Memory B cell (primary cell): ENCODE results near the gene RAB22A.

Source experiments
- ATAC-seq: fragments of 150-1000 bp; cut with Tn5 transposase; 2 replicates; pipeline ENCODE4 v1.10.0; 2021; ENCODE audit warnings: low read depth, mild to moderate bottlenecking, moderate library complexity
- DNase-seq, 2 donors: peaks; one replicate each; pipeline ENCODE4 v3.0.0; 2022; ENCODE audit warnings: low spot score in 2 of 2
- H3K27ac Mint-ChIP-seq: one replicate; pipeline ENCODE4 v1.8.0; 2022; ENCODE audit warnings: mild to moderate bottlenecking, moderate library complexity, mixed read lengths
- H3K27me3 Mint-ChIP-seq: one replicate; pipeline ENCODE4 v1.8.0; 2022; ENCODE audit warnings: mixed read lengths
- H3K36me3 Mint-ChIP-seq: one replicate; pipeline ENCODE4 v1.8.0; 2022; ENCODE audit warnings: mild to moderate bottlenecking, mixed read lengths
- H3K4me1 Mint-ChIP-seq: one replicate; pipeline ENCODE4 v1.8.0; 2022; ENCODE audit warnings: mixed read lengths
- H3K4me3 Mint-ChIP-seq: one replicate; pipeline ENCODE4 v1.8.0; 2022; ENCODE audit warnings: mild to moderate bottlenecking, moderate library complexity, mixed read lengths
- H3K9me3 Mint-ChIP-seq: one replicate; pipeline ENCODE4 v1.8.0; 2022; ENCODE audit warnings: mixed read lengths

The RAB22A gene

GRCh38 chr20:58374906-58375758 lies 65.6 kb downstream of the RAB22A start:
- Mint-ChIP-seq H3K27ac (no peak overlapping the region), H3K9me3 (no peaks in the 10 kb centered on the region), H3K36me3 (no peaks in the 10 kb centered on the region), H3K4me3 (no peak overlapping the region), H3K4me1 (peaks cover 7% of the 10 kb centered on the region), H3K27me3 (peaks cover 17% of the 10 kb centered on the region)
- DNase-seq (no peak), ATAC-seq (no peak)

- H3K4me1 Mint-ChIP-seq: peaks cover 7% of the 10 kb centered on the region
- H3K27ac Mint-ChIP-seq: no peak overlapping the region
- no peak for DNase-seq
- peaks cover 20% of the 10 kb centered on the region for H3K27me3 Mint-ChIP-seq
- H3K36me3 Mint-ChIP-seq: peaks cover 2% of the 10 kb centered on the region
- no peak for ATAC-seq
- H3K9me3 Mint-ChIP-seq: peaks cover 2% of the 10 kb centered on the region
- H3K4me3 Mint-ChIP-seq: no peak overlapping the region
Measured at GRCh38 chr20:58375759-58376352, 66.3 kb downstream of the RAB22A start.

DNA sequence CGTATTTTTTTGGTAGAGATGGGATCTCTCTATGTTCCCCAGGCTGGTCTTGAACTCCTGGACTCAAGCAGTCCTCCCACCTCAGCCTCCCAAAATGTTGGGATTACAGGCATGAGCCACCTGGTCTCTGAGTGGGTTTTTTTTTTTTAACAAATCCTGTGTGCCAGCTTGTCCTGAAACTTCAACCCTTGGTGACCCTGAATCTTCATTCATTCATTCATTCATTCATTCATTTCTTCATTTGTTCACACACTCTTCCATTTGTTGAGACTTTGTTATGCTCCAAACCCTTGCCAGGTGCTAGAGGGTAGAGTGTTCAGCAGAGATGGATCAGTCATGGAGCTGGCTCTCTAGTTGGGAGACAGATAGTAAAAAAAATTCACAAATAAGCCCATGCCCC lies 67.5 kb downstream of the RAB22A start:
- Mint-ChIP-seq H3K9me3 (peaks cover 8% of the 10 kb centered on the region), H3K27ac (no peak overlapping the region), H3K36me3 (peaks cover 9% of the 10 kb centered on the region), H3K4me3 (no peak overlapping the region), H3K27me3 (peaks cover 27% of the 10 kb centered on the region), H3K4me1 (peaks cover 7% of the 10 kb centered on the region)
- ATAC-seq (no peak), DNase-seq (no peak)

DNA sequence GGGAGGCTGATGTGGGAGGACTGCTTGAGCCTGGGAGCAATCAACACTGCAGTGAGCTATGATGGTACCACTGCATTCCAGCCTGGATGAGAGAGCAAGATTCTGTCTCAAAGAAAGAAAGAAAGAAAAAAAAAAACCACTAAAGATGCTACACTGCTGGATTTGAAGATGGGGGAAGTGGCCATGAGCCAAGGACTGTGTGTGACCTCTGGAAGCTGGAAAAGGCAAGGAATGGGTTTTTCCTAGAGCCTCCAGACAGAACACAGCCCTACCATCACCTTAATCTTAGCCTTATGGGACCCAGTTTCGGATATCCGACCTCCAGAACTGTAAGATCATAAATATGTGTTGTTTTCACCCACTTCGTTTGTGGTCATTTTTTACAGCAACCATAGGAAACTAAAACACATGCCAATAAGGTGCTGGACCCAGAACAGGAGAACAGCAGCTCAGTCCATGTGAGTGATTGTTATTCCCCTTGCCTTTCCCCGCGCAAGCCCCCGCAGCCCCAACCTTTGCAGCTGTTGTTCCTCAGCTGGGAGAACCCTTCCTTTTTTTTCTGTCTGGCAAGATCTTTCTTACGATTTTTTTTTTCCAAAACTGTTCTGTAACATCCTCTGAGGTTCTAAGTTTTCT lies 68.4 kb downstream of the RAB22A start:
- H3K27me3 Mint-ChIP-seq: peaks cover 27% of the 10 kb centered on the region
- no peak for ATAC-seq
- H3K9me3 Mint-ChIP-seq: peaks cover 8% of the 10 kb centered on the region

GRCh38 chr20:58378704-58379103 lies 69.2 kb downstream of the RAB22A start:
- no peak overlapping the region for H3K4me3 Mint-ChIP-seq
- ATAC-seq (no peak), DNase-seq (no peak)
- H3K9me3 Mint-ChIP-seq: peaks cover 8% of the 10 kb centered on the region
- H3K27me3 Mint-ChIP-seq: peaks cover 29% of the 10 kb centered on the region
- no peak overlapping the region for H3K27ac Mint-ChIP-seq
- H3K4me1 Mint-ChIP-seq: peaks cover 7% of the 10 kb centered on the region
- peaks cover 9% of the 10 kb centered on the region for H3K36me3 Mint-ChIP-seq

More for the DNA sequence above, 68.4 kb downstream of the RAB22A start:
- H3K27ac Mint-ChIP-seq: no peak overlapping the region
- no peak overlapping the region for H3K4me3 Mint-ChIP-seq
- H3K36me3 Mint-ChIP-seq: peaks cover 9% of the 10 kb centered on the region
- no peak for DNase-seq
- H3K4me1 Mint-ChIP-seq: peaks cover 7% of the 10 kb centered on the region

DNA sequence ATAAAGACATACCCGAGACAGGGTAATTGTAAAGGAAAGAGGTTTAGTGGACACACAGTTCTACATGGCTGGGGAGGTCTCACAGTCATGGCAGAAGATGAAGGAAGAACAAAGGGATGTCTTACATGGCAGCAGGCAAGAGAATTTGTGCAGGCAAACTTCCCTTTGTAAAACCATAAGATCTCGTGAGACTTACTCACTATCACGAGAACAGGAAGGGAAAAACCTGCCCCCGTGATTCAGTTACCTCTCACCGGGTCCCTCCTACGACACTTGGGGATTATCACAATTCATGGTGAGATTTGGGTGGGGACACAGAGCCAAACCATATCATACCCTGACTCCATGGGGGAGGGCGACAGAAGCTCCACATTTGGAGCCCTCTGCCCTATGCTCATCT lies 72.1 kb downstream of the RAB22A start:
- Mint-ChIP-seq H3K27ac (no peak overlapping the region), H3K36me3 (peaks cover 9% of the 10 kb centered on the region), H3K9me3 (peaks cover 8% of the 10 kb centered on the region), H3K4me3 (no peak overlapping the region), H3K4me1 (no peaks in the 10 kb centered on the region), H3K27me3 (peaks cover 24% of the 10 kb centered on the region)
- ATAC-seq (no peak), DNase-seq (no peak)

DNA sequence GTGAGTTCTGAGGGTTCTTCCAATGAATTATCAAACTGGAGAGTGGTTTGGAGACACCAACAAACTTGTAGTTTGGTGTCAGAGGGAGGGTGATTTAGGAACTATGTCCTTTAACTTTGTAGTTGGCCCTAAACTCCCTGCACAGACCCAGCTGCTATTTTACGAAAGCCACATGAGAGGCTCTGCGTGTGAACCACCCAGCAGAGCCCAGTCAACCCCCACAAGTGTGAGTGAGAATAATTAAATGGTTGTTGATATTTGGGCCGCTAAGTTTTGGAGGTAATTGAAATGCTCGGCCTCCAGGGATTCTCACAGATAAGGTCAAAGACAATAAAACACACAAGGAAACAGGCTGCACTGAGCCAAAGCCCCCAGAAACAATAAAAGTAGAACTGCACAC lies 72.6 kb downstream of the RAB22A start:
- no peak for ATAC-seq
- Mint-ChIP-seq H3K4me3 (no peak overlapping the region), H3K27ac (no peak overlapping the region), H3K9me3 (peaks cover 8% of the 10 kb centered on the region), H3K27me3 (peaks cover 23% of the 10 kb centered on the region), H3K4me1 (no peaks in the 10 kb centered on the region), H3K36me3 (peaks cover 9% of the 10 kb centered on the region)
- no peak for DNase-seq

DNA sequence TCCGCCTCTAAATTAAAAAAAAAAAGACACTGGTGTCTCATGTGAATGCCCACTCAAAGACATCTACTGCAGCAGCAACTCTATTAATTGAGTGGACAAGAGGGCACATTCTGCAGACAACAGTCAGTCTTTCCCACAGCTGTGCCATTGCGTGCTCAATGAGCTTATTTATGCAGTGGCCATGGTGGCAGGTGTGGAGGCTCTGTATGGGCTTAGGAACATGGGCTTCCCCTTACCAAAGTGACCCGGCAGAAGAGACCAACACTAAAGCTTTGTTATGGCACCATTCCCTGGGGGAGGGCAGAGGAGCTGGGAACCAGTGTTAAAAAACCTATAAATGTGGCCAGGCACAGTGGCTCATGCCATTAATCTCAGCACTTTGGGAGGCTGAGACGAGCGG lies 75.3 kb downstream of the RAB22A start:
- peaks cover 9% of the 10 kb centered on the region for H3K36me3 Mint-ChIP-seq
- peaks cover 8% of the 10 kb centered on the region for H3K9me3 Mint-ChIP-seq
- DNase-seq (no peak), ATAC-seq (no peak)
- H3K4me1 Mint-ChIP-seq: peaks cover 2% of the 10 kb centered on the region
- H3K27me3 Mint-ChIP-seq: peaks cover 15% of the 10 kb centered on the region
- no peak overlapping the region for H3K4me3 Mint-ChIP-seq
- no peak overlapping the region for H3K27ac Mint-ChIP-seq

DNA sequence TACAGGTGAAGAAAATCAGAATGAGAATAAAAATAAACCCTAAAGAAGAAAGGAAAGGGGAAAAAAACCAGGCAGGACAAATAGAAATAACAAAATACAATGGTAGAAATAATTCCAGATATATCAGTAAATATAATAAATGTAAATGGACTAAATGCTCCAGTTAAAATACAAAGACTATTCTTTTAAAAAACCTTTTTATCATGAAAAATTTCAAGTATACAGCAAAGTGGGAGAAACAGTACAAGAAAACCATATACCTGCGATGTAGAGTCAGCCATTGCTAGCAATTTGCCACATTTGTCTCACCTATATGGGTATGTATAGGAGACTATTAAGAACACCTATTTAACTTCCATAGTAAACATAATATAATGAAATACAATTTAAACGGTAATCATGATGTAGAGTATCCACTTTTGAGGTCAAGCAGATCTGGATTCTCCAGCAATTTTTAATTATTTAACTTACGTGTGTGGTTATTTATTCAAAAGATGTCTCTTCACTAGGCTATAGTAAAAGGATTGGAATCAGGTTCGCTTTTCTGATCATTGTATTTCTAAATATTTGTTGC lies 78.6 kb downstream of the RAB22A start:
- Mint-ChIP-seq H3K27me3 (peaks cover 4% of the 10 kb centered on the region), H3K4me3 (no peak overlapping the region), H3K36me3 (peaks cover 10% of the 10 kb centered on the region), H3K27ac (no peak overlapping the region), H3K4me1 (peaks cover 25% of the 10 kb centered on the region), H3K9me3 (no peaks in the 10 kb centered on the region)
- ATAC-seq (no peak), DNase-seq (no peak)

- Mint-ChIP-seq H3K36me3 (peaks cover 13% of the 10 kb centered on the region), H3K4me3 (peak within 1 kb of the TSS; percentile 94), H3K27ac (peak within 1 kb of the TSS; percentile 92), H3K27me3 (peaks cover 2% of the 10 kb centered on the region), H3K4me1 (peaks cover 29% of the 10 kb centered on the region), H3K9me3 (no peaks in the 10 kb centered on the region)
- ATAC-seq (peak; percentile 95), DNase-seq (peak; percentile 98 to 99)
Measured at GRCh38 chr20:58388882-58389323, 79.4 kb downstream of the RAB22A start, which contains the start of gene VAPB. TSS of gene VAPB (plus strand) at chr20:58389229. CDS start at chr20:58389460, 231 bp downstream.

GRCh38 chr20:58389324-58389967 lies 79.9 kb downstream of the RAB22A start:
- Mint-ChIP-seq H3K9me3 (no peaks in the 10 kb centered on the region), H3K4me3 (peak overlapping the region; percentile 94), H3K36me3 (peaks cover 15% of the 10 kb centered on the region), H3K27ac (peak overlapping the region; percentile 92), H3K27me3 (peaks cover 2% of the 10 kb centered on the region), H3K4me1 (peaks cover 33% of the 10 kb centered on the region)
- DNase-seq (no peak), ATAC-seq (peak; percentile 34)

- ATAC-seq (no peak), DNase-seq (no peak)
- peaks cover 2% of the 10 kb centered on the region for H3K27me3 Mint-ChIP-seq
- H3K36me3 Mint-ChIP-seq: peaks cover 15% of the 10 kb centered on the region
- H3K9me3 Mint-ChIP-seq: no peaks in the 10 kb centered on the region
- H3K4me1 Mint-ChIP-seq: peaks cover 33% of the 10 kb centered on the region
- H3K4me3 Mint-ChIP-seq: peak overlapping the region; percentile 94
- H3K27ac Mint-ChIP-seq: peak overlapping the region; percentile 92
Measured at GRCh38 chr20:58389968-58390658, 80.6 kb downstream of the RAB22A start.

GRCh38 chr20:58390659-58391035 lies 81.1 kb downstream of the RAB22A start:
- Mint-ChIP-seq H3K27me3 (peaks cover 2% of the 10 kb centered on the region), H3K27ac (peak overlapping the region; percentile 92), H3K36me3 (peaks cover 15% of the 10 kb centered on the region), H3K4me1 (peaks cover 33% of the 10 kb centered on the region), H3K9me3 (no peaks in the 10 kb centered on the region), H3K4me3 (peak overlapping the region; percentile 94)
- ATAC-seq: no peak
- DNase-seq: no peak
